GM12878 (cell line): ENCODE data around the gene WFS1. TPM values are rescaled to one million over a fixed set of nuclear protein-coding genes. Genes with fewer than 3 reads are reported as not detected.

Experiments used
- ATAC-seq: fragments of 200-7000 bp; cut with Tn5 transposase; 3 replicates; pipeline ENCODE4 v1.9.1; 2020; ENCODE audit warnings: mild to moderate bottlenecking, moderate library complexity
- BruUV-seq: library from RNA; stranded (reverse); fragments of 400-500 nt; replicated peaks from 2 replicates; lab custom pipeline; 2021; lab: Mats Ljungman, UMichigan
- CTCF ChIA-PET: fragments of 300-600 bp; sonication (Branson Sonifier 250); formaldehyde crosslinking; extraction: SDS; loops from one replicate; lab custom pipeline; 2021; ENCODE audit warnings: inconsistent platforms; lab: Yijun Ruan, JAX
- POLR2A ChIA-PET: fragments of 350-600 bp; formaldehyde crosslinking; extraction: SDS; loops from one replicate; lab custom pipeline; 2021; ENCODE audit warnings: inconsistent platforms; lab: Charles Lee
- RAD21 ChIA-PET: fragments of 300-600 bp; sonication (Branson Sonifier 250); formaldehyde crosslinking; loops from one replicate; lab custom pipeline; 2023; ENCODE audit warnings: antibody characterized with exemption; ENCODE audit not compliant: unreplicated experiment; lab: Charles Lee
- SMC1A ChIA-PET: fragments of 300-600 bp; sonication (Branson Sonifier 250); formaldehyde crosslinking; loops from one replicate; lab custom pipeline; 2023; ENCODE audit not compliant: unreplicated experiment, uncharacterized antibody; lab: Charles Lee
- DNase-seq: peaks from one replicate; pipeline ENCODE4 v3.0.0-alpha.2; 2011; ENCODE audit warnings: low read depth, low spot score
- FAIRE-seq: peaks from 3 replicates; lab custom pipeline; 2011; peaks lifted over from hg19 to GRCh38; lab: Jason Lieb, UNC
- H2AFZ ChIP-seq: 2 replicates; pipeline ENCODE4 v1.6.0; 2011; ENCODE audit warnings: low read depth, low read length, control low read depth; ENCODE audit not compliant: control insufficient read depth
- H3K27ac ChIP-seq: 2 replicates; pipeline ENCODE4 v1.5.1; 2011; ENCODE audit warnings: control low read depth; ENCODE audit not compliant: control insufficient read depth, insufficient read depth
- H3K27me3 ChIP-seq, 2 experiments: replicated peaks in 1 of 2; 2 replicates each; pipeline versions ENCODE4 v1.6.0 to v1.6.1; 2011; ENCODE audit warnings: low read length in 1 of 2; ENCODE audit not compliant: control insufficient read depth in 2 of 2, insufficient read depth in 2 of 2
- H3K36me3 ChIP-seq, 2 experiments: 2 replicates each; pipeline ENCODE4 v1.5.1; 2011; ENCODE audit warnings: low read length in 1 of 2; ENCODE audit not compliant: control insufficient read depth in 2 of 2, insufficient read depth in 2 of 2
- H3K4me1 ChIP-seq: 2 replicates; pipeline ENCODE4 v1.6.1; 2011; ENCODE audit warnings: mild to moderate bottlenecking, low read length, moderate library complexity, mixed read lengths; ENCODE audit not compliant: control insufficient read depth, insufficient read depth
- H3K4me2 ChIP-seq: 2 replicates; pipeline ENCODE4 v1.6.0; 2011; ENCODE audit warnings: control low read depth; ENCODE audit not compliant: control insufficient read depth, insufficient read depth
- H3K4me3 ChIP-seq: fragments of 200-600 bp; sonication (generic); 2 replicates; pipeline ENCODE4 v1.5.1; 2016
- H3K79me2 ChIP-seq: 2 replicates; pipeline ENCODE4 v1.6.0; 2011; ENCODE audit warnings: low read length; ENCODE audit not compliant: control insufficient read depth, insufficient read depth
- H3K9ac ChIP-seq: 2 replicates; pipeline ENCODE4 v1.8.0; 2011; ENCODE audit warnings: low read length, control low read depth, mixed read lengths; ENCODE audit not compliant: control insufficient read depth, insufficient read depth
- H3K9me3 ChIP-seq: replicated peaks from 3 replicates; pipeline ENCODE4 v1.5.1; 2011; ENCODE audit warnings: mild to moderate bottlenecking, low read length; ENCODE audit not compliant: control insufficient read depth, insufficient read depth
- H4K20me1 ChIP-seq: 2 replicates; pipeline ENCODE4 v1.6.0; 2011; ENCODE audit not compliant: control insufficient read depth, insufficient read depth
- NRF1 ChIP-seq: conservative IDR thresholded peaks from 2 replicates; pipeline ENCODE4 v1.6.1; 2011; ENCODE audit warnings: mild to moderate bottlenecking, low read depth, low read length, improper control_type of control experiment
- RCOR1 ChIP-seq: conservative IDR thresholded peaks from 2 replicates; pipeline ENCODE4 v1.6.1; 2012; ENCODE audit warnings: low read depth, low read length, improper control_type of control experiment
- SP1 ChIP-seq: IDR thresholded peaks from one replicate; pipeline ENCODE4 v1.6.1; 2011; ENCODE audit warnings: low read depth, low read length
- SRF ChIP-seq, 2 experiments: IDR thresholded peaks; 2 replicates each; pipeline ENCODE4 v1.6.1; 2011; ENCODE audit warnings: low read depth in 2 of 2, low read length in 2 of 2, mild to moderate bottlenecking in 1 of 2, moderate library complexity in 1 of 2
- TCF12 ChIP-seq: IDR thresholded peaks from 2 replicates; pipeline ENCODE4 v1.6.1; 2011; ENCODE audit warnings: low read depth, mild to moderate bottlenecking, low read length
- WGBS: methylation state at CpG from one replicate; pipeline ENCODE4 v1.1.6; 2016; ENCODE audit warnings: low lambda C conversion rate; ENCODE audit not compliant: insufficient replicate concordance, insufficient coverage; ENCODE audit errors: missing lambda C conversion rate; 5-methylcytosine and 5-hydroxymethylcytosine counted together
- in situ Hi-C: fragments of 300-500 bp; cut with MboI; formaldehyde crosslinking; loops from 9 replicates; pipeline ENCODE4 v1.14.3; 2018; ENCODE audit warnings: mixed read lengths
- intact Hi-C: fragments of 100-400 bp; cut with micrococcal nuclease; formaldehyde crosslinking; loops from one replicate; pipeline ENCODE4 v1.14.2; 2022; ENCODE audit not compliant: unreplicated experiment
- polyA plus RNA-seq, 11 experiments: library from polyadenylated mRNA; depleted of rRNA in 4 of 11; unstranded in 6 of 11; stranded (reverse) in 5 of 11; fragments of >200 nt; fragmentation: Nextera tagmentation in 4 of 11; fragmentation: Illumina TruSeq in 1 of 11; extraction: Ambion mirVana in 4 of 11; extraction: Trizol in 1 of 11; gene quantifications; 1 replicate in 1 of 11; 2 replicates in 10 of 11; pipeline versions ENCODE4 v1.2.1 to v1.2.3, GENCODE V29; 2011 to 2016; ENCODE audit warnings: inconsistent platforms in 2 of 11, missing spikeins in 2 of 11, low read depth in 1 of 11
- total RNA-seq, 4 experiments: library from RNA; depleted of rRNA in 3 of 4; stranded (reverse); fragments of >200 nt in 3 of 4; fragmentation: Illumina TruSeq in 1 of 4; extraction: Trizol in 1 of 4; gene quantifications; 2 replicates each; pipeline versions ENCODE4 v1.2.1 to v1.2.3, GENCODE V29; 2013 to 2021
- TF ChIP-seq, protein P1 (sequence below): fragments of 450-650 bp; IDR thresholded peaks from 2 replicates; pipeline ENCODE4 v1.6.1; 2016; ENCODE audit warnings: mild to moderate bottlenecking

Gene WFS1
- total and polyA plus RNA-seq, 10 of the 15 experiments (the other 5 are each of a cell fraction or from before 2014, with no cell fraction given) = 0.31 to 4.7 (median 2.0) TPM

GRCh38 chr4:6253961-6254360 lies 15.7 kb upstream of the WFS1 start:
- H4K20me1 ChIP-seq = no peaks in the 10 kb centered on the region
- DNase-seq = no peak
- ChIA-PET CTCF (interaction anchor here (0.9 to 8.9 kb wide), 7 partner anchors 10 to 255 kb away, joined by 3 to 469 read pairs (median 7); partner anchors contain the start of gene WFS1), RAD21 (interaction anchor here (0.7 to 11.6 kb wide), 3 partner anchors 67 to 120 kb away, joined by 4 to 222 read pairs (median 8); no protein-coding TSS in a partner anchor)
- H3K9me3 ChIP-seq = no peaks in the 10 kb centered on the region
- H3K4me3 ChIP-seq = no peak overlapping the region
- no peaks in the 10 kb centered on the region for H3K79me2 ChIP-seq
- ATAC-seq = no peak
- 41% methylated on average over 14 of the region's 14 CpGs for WGBS
- H2AFZ ChIP-seq = no peak overlapping the region
- BruUV-seq = no TSS peak
- intact Hi-C loops = loop anchor here (5.0 kb wide), 2 partner anchors 257 to 293 kb away; no protein-coding TSS in a partner anchor
- H3K27ac ChIP-seq = no peak overlapping the region
- FAIRE-seq = no peak
- TF ChIP-seq, protein P1, sequence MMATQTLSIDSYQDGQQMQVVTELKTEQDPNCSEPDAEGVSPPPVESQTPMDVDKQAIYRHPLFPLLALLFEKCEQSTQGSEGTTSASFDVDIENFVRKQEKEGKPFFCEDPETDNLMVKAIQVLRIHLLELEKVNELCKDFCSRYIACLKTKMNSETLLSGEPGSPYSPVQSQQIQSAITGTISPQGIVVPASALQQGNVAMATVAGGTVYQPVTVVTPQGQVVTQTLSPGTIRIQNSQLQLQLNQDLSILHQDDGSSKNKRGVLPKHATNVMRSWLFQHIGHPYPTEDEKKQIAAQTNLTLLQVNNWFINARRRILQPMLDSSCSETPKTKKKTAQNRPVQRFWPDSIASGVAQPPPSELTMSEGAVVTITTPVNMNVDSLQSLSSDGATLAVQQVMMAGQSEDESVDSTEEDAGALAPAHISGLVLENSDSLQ = no peak
- TF ChIP-seq NRF1 = no peak
- no peak for TF ChIP-seq TCF12
- no peak for TF ChIP-seq RCOR1
- TF ChIP-seq SRF (IDR thresholded peaks at IDR 0.05; ENCODE audit: low read depth in 2 of 2, low read length in 2 of 2) = no peak
- no peak for TF ChIP-seq SP1
- TF ChIP-seq, all 136 proteins: peak for 0
- Histone ChIP-seq H3K4me1 (no peaks in the 10 kb centered on the region; the same call in 1 of the 2 replicates), H3K36me3 (no peaks in the 10 kb centered on the region), H3K9ac (no peak overlapping the region), H3K27me3 (no peaks in the 10 kb centered on the region; a peak in 1 of 4 replicates), H3K4me2 (no peak overlapping the region)
- ChIA-PET POLR2A (no interaction called here), SMC1A (interaction anchor here (1.1 to 7.8 kb wide), 7 partner anchors 10 to 119 kb away, joined by 3 to 137 read pairs (median 6); no protein-coding TSS in a partner anchor)
- in situ Hi-C loops = loop anchor here (5.0 kb wide), 2 partner anchors 73 to 293 kb away; no protein-coding TSS in a partner anchor
